Eye (tissue), 1 donor: ENCODE measurements around the gene IL36A.

Experiments used
- DNase-seq: peaks from one replicate; pipeline ENCODE4 v3.0.0-alpha.2; 2015

IL36A gene

DNA sequence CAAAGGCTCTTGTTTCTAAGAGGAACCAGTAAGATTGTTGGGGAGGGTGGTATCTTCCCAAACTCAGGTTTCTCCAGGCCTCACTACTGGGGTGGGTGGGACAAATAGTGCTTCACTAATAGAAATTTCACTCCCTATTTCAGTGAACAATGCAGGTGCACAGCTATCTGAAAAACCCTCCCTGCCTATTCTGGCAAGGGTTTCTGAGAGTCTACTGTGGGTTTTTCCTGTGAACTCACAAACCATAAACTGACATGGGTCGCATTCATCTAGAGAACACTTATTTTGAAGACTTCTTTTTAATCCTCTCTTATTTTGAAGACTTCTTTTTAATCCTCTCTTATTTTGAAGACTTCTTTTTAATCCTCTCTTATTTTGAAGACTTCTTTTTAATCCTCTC, 4.4 kb downstream of the IL36A start:
- DNase-seq = no peak

DNA sequence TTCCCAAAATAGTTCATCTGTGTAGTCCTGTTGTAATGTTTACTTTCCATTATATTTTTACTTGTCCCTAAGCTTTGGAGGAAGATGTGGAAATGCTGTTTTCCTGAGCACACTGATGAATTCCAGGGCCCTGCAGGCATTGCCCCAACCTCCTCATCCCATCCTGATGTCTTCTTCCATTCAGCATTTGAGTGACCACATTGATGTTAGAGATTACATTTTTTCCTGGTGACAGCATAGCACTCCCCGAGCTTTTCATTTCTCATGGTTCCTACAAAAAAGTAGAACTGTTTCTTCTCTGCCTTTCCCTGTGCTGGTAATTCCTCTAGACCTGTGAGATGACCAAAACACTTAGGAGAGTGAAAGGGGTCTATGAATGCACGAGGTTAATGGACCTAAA, 4.8 kb downstream of the IL36A start:
- DNase-seq = no peak

DNA sequence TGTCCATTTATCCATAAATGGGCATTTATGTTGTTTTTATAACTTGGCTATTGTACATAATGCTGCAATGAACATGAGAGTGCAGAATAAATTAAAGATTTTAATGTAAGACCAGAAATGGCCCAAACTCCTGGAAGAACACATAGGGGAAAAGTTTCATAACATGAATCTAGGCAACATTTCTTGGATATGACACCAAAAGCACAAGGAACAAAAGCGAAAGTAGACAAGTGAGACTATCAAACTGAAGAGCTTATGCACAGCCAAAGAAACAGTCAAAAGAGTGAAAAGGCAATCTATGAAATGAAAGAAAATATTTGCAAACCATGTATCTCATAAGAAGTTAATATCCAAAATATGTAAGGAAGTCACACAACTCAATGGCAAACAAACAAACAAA, 5.8 kb downstream of the IL36A start:
- DNase-seq = no peak

DNA sequence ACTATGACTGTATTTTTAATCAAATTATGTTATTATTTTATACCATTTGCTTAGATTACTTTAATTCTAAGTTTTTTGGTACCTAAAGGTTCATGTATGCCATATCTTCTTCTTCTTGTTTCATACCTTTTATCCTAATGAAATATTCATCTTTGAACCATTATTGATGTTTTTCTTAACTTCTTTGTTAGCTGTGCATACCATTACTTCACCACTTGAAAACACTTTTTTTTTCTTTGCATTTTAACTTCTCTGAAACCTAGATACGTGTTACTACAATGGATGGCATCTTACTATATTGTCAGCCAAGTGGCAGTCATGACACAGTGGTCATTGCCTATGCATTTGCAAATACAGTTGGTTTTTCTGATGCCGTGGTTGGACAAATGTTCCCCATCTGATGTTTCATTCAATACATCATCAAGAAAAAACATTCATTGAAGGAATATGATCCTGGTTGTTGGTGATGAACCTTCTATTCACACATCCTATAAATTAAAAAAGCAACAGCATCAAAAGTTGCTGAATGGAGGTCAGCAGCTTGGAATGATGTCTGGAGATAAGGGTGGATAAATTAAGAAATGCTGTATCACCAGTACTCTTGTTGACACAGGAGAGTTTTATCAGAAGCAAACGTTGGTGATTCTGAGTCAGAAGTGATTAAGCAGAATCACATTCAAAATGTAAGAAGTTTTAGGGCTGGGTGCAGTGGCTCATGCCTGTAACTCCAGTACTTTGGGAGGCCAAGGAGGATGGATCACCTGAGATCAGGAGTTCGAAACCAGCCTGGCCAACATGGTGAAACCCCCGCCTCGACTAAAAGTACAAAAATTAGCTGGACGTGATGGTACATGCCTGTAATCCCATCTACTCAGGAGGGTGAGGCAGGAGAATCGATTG, 7.4 kb downstream of the IL36A start:
- DNase-seq = no peak

DNA sequence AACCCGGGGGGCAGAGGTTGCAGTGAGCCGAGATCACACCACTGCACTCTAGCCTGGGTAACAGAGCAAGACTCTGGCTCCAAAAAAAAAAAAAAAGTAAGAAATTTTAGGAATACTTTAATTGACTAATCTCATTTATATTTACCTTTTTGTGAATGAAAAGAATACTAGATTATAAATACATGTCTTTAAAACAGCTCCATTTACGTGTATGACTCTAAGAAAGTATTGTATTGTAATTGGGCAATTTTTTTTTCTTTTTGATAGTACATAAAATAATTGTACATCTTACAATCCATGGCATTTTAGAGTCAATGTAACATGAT, 8.0 kb downstream of the IL36A start:
- DNase-seq = no peak

DNA sequence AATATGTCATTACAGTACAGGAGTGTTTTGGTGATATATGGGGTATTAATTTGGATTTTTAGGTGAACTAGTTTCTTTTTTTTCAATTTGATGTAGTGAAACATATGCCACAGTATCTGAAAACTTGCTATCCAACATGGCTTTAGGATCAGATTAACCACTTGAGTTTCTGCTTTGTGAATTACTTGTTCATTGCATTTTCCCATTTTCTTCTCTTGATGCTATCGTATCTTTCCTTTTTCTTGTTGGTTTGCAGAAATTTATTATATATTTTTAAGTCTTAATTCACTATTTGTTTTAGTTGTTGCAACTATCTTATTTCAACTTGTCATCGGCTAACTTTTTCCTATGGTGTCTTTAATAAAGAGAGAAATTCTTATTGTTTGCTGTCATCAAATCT, 8.8 kb downstream of the IL36A start:
- DNase-seq = no peak

DNA sequence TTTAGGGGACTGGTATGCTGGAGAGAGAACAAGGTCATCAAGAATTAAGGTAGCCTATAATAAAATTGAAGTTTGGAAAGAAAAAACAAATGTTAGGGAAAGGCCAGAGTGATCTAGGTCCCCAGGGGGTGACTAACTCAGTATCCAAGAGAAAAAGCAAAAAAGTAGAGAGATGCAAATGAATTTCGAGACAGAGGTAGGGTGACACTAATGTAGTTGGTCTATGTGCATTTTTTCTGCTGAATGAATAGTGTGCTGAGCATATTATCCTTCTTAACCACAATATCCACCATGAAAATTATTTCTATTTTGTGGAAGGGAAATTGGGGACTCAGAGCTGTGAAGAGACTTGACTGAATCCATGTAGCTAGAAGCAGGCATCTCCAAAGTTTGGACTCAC, 9.8 kb downstream of the IL36A start:
- DNase-seq = no peak

DNA sequence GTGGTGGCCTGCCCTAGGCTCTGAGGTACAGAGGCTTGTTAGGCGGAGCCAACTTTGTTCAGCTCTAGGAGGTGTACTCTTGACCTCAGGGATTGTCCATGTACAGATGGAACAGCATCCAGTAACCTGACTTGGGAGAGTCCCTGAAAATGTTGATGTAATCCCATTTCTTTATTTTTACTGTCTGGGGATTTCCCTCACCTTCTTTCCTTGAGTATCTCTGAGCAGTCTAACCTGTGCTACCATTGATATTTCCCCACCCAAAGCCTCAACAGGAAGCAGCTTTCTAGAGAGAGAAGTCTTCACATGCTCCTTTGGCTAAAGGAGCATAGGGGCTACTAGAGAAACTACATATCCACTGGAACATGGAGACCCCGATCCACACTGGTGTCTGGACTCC, 10.4 kb downstream of the IL36A start:
- no peak for DNase-seq

DNA sequence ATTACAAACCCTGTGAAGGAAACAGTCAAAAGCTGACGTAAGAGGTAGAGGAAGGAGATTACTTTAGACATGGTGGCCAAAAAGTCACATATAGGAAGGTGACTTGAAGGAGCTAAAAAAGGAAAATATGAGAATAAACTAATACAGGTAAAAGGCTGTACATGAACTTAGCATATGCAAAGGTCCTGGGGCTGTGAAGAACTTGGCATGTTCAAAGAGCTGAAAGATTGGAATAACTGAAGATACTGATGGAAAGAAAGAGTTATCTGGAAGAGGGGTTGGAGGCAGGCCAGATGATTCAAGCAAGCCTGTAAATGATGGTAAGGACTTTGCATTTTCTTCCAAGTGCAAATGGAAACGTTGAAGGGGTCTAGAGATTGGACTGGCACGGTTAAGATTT, 13.2 kb downstream of the IL36A start:
- no peak for DNase-seq

DNA sequence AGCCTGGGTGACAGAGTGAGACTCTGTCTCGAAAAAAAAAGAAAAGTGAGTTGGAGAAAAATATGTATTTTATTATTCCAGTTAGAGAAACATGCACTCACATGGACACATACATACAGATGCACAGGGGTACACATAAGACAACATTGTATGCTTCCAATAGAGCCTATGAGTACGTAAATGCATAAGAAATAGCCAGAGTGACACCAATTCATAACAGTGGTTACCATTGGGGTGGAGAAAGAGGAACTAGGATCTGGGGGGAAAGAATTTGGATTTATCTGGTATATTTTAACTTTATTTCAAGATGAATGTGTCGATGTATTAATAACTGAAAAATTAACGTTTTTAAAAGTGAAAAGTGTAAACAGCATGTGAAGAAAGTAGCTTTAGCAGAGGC, 16.1 kb downstream of the IL36A start:
- DNase-seq = no peak

DNA sequence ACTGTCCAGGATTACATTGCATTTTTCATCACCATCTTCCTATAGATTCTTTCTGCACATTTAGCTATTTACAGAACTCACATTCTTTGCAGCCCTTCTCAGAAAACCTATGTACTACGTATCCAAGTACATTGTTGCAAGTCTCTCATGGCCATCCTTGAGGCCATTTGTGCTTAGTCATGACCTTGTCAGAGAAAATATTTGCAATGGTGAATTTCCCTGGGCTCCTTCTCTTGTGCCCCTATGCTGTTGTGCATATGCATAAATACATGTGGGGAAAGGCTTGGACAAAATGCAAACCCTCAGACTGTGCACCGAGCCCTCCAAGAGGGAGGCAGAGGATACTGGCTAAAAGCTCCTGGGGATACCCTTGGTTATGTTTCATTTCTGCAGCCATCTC, 19.5 kb downstream of the IL36A start:
- no peak for DNase-seq

DNA sequence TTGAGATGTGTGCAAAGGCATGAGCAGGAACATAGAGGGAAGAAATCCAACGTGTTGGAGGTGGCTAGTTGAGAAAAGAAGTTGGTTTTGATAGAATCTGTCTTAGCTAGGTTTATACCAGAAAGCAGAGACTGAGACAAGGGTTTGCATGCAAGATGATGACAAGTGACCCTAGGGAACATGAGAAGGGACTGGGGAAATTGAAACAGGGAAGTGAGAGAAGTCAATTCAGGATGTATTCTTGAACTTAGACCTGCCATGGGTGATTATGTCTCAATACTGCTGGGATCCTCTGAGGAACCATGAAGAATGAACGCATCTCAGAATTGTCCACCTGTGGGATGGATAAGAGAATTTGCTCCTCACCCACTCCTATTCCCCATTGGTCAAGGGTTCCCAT, 20.5 kb downstream of the IL36A start:
- DNase-seq = no peak

DNA sequence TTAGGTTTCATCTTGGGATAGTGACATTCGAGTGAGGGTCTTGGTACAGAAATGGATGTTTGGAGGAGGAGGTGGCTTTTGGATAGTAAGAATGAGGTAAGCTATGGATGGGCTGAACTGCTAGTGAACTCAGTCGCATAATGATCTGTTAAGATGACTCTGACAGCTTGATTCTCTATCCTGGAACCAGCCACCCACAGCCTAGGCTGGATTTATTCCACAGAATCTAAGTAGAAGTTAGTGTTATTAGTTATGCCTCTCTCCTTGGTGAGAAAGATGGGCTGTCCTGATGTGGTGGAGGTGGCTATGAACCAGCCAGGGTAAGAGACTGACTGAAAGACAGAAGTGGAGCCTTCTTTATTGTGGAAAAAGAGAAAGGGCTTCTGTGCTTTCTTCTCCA, 22.4 kb downstream of the IL36A start:
- no peak for DNase-seq

DNA sequence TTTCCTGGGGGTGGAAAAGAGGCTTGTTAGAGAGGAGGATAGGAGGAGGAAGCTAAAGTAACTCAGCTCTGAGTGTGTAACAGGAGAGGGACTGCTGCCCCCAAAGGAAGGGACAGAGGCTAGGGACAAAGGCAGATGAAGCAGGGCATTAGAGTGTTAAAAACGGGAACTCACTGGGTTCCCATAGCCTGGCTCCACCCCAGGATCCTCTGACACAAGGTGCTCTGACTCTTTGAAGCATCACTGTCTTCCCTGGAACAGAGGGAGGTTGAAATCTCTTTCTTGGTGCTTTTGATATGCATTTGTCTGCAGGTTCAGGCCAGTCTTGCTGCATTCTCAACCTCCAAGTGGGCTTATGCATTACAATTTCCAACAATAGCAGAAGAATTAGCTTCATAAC, 22.9 kb downstream of the IL36A start:
- DNase-seq = no peak

DNA sequence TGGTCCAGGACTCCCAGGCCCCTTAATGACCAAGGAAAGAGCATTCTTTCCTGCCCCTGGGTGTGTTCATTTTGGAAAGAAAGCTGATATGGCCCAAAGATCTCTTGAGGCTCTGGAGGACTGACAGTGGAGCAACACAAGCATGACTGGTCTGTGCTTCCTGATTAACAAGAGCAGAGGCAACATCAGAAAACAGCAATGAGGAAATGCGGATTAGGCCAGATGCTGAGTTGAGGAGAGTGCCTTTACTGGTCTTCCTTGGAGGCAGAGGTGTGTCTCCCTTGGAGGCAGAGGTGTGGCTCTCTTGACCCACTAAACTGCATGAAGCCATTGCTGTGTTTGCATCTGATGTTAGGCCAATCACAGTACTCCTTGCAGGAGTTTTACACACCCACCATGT, 27.5 kb downstream of the IL36A start:
- no peak for DNase-seq

DNA sequence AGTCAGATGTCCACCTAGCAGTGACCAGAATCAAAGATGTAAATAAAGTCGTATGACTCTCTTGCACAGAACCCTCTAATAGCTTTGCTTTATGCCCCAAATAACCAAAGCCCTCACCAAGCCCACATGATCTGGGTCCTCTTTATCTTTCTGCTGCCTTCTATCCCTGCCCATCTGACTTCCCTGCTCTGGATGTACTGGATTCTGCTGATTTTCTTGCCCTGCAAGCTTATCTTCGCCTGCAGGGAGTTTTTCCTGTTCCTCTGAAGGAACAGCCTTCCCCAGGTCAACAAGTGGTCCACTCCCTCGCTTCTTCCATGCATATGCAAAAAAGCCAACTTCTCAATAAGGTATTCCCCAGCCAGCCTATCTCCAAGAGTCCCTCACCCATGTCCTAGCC, 28.8 kb downstream of the IL36A start:
- no peak for DNase-seq

DNA sequence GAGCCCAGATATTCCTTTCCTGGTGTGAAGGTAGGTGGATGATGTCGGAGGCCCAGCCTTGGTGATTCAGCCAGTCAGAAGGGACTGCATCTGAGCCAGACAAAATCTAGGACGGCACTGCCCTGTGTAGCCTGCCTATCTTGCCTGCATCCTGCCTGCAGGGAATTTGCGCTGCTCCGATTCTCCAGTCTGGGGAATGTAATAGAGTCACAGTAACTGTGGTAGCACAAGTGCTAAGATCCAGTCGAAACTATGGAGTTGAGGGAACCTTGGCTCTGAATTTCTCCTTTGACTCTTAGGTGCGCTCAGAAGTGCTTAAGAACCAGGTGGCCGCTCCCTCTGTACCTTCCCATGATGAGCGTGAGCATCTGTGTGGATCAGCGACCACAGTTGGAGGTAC, 31.5 kb downstream of the IL36A start:
- DNase-seq = no peak

DNA sequence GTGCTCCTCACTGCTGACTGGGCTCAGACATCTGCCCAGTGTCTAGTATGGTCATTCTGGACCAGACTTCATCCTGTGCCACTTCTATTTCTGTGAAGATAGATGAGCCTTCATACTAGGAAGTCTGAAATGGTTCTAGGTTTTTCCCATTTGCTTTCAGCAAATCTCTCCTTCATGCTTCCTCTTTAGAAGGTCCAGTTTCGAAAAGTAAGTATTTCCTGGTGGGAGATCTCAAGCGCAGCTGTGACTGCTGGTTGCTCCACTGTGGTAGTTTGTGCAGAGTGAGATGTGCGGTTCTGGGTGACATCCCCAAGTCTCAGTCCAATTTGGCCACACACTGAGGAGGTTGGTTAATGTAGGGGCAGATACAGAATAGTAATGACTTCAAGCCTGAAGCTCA, 33.0 kb downstream of the IL36A start:
- no peak for DNase-seq

DNA sequence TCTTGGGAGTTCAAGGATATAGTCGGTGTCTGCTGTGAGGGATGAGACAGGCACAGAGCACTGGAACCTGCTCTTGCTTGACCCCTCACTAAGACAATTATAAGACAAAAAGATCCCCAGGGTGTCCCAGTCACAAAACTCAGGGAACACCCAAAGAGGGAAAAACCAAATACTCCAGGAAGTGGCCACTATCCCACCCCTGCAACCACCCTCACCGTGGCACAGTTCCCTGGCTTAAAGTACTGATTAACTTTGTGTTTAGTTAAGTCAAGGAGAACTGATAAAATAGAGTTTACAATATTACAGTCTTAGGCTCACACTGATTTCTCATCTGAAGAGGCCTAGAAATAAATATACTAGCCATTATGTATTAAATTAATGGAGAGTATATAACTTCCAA, 33.9 kb downstream of the IL36A start:
- no peak for DNase-seq

DNA sequence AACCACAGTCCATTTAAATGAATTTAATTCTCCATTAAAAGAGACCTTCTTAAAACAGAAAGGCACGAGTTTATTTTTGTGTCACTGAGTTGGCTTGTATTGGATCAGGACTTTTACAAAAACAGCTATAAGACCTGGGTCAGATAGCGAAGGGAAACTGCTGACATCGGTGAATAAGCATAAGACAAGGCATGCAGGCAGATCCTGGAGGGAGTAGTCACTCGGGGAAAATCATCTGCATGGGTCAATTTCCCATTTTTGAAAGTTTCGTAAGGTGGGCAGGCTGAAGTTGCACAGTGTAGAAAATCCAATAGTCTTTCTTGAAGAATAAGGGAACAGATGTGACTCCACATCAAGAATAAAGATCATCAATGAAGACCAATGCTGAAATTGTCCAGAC, 34.5 kb downstream of the IL36A start:
- no peak for DNase-seq

DNA sequence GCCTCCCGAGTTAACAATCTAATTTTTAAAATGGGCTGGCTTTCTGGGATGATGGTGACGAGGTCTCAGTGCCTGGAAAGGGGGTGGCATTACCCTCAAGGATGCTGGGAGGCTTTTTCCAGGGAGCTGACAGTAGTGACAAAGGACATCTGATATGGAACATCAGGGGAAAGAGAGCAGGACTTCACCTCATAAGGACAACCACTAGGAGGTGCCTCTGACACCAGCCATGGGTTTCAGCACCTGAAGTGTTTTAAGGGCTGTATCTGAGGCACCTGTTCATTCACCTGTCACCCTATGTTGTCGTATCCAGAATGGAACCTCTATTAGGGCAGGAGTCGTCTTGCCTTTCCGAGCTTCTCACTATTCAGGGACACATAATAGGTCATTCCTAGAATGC, 36.6 kb downstream of the IL36A start:
- no peak for DNase-seq

DNA sequence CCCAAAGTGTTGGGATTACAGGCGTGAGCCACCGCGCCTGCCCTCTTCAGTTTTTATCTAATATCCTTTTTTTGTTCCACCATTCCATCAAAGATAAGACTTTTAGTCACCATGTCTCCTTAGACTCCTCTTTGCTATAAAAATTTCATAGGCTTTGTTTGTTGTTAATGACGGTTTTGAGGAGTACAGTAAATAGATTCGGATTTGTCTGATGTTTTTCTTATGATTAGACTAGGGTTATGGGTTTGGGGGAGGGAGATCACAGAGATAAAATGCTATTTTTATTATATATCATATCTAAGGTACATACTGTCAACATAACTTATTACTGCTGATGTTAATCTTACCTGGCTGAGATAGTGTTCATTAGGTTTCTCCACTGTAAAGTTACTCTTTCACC, 41.2 kb downstream of the IL36A start:
- no peak for DNase-seq

DNA sequence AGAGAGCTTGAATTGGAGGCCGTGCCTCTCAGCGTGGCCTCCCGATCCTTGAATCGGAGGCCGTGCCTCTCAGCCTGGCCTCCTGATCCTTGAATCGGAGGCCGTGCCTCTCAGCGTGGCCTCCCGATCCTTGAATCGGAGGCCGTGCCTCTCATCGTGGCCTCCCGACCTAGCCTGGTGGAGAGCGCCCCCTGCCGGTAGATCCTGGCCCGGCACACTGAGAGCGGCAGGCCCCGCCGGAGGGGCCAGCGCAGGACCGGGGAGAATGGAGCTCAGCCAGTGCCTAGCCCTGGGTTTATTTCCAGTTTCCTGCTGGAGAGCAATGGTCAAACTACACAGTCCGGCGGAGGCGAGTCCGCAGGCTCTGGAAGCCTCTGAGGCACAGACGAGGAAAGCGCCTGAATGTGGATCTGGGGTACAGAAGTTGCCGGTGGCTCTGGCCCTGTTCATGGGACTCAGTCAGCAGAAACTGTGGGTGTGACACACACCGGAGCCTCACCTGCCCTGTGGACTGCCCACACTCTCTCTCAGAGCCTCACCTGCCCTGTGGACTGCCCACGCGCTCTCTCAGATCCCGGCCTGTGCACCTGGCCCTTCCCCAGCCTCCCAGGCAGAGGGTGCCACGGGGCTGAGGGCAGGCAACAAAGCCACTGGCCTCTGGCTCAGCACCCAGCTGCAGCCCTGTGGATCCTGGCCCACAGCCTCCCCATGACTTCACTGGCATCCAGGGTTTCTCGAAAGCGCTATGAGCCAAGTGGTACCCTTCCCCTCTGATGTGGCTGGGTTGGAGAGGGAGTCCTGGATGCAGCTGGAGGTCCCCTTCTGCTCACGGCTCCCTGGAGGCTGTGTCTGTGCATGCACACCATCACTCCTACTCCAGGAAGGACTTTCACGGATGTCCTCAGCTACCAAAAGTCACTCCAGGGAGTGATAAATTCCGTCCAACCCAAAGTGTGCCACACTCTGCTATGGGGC, 45.9 kb downstream of the IL36A start:
- DNase-seq = no peak

DNA sequence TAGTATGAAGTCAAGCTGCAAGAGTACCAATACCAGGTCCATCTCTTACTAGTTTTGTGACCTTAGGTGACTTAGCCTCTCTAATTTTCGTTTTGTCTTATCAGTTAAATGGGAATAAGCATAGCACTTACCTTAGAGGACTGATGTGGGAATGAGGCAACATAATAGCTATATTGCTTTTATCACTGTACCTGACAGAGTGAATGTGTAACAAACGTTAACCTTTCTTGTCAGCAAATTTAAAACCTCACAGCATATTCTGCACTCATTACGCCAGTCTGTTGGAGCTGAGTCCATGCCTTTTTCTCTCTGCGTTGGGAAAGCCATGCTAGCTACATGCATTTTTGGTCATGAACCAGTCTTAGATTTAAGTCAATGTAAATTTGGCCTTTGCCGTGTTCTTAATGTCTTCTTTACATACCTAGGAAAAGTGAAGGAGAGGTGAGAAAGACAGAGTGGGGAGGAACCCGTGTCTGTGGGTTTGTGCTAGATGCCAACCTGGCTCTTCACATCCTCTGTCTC, 47.2 kb downstream of the IL36A start, which contains the start of gene IL36B:
IL36B (minus strand) TSS at position 472 of the 522 bp plus-strand sequence.
- no peak for DNase-seq
